Renal cortical epithelial cell (primary cell): ENCODE measurements around the gene PHIP. TPM values are rescaled to one million over a fixed set of nuclear protein-coding genes. Genes with fewer than 3 reads are reported as not detected.
A peak's percentile ranks its signal among the peaks of the same experiment; 100 is the strongest.

Source experiments
- DNase-seq: peaks from one replicate; pipeline ENCODE4 v3.0.0-alpha.2; 2011; ENCODE audit warnings: low read depth
- total RNA-seq: library from RNA; depleted of rRNA; stranded (reverse); fragments of >200 nt; gene quantifications from 2 replicates; pipeline ENCODE4 v1.2.3, GENCODE V29; 2014

PHIP gene
- total RNA-seq, 1 donor from 2014 or later, result 36.9 TPM

GRCh38 chr6:79070206-79070825 lies 7.7 kb downstream of the PHIP start:
- peak; percentile 10 for DNase-seq

GRCh38 chr6:79066828-79067227 lies 11.2 kb downstream of the PHIP start:
- no peak for DNase-seq

- no peak for DNase-seq
Observed at GRCh38 chr6:79066330-79066729, 11.7 kb downstream of the PHIP start.

- DNase-seq, result no peak
Observed at GRCh38 chr6:79065232-79065631, 12.8 kb downstream of the PHIP start.

GRCh38 chr6:79064635-79065034 lies 13.4 kb downstream of the PHIP start:
- DNase-seq, result no peak

GRCh38 chr6:79062708-79063107 lies 15.3 kb downstream of the PHIP start:
- no peak for DNase-seq

- no peak for DNase-seq
Observed at GRCh38 chr6:79057746-79058145, 20.3 kb downstream of the PHIP start.

GRCh38 chr6:79056226-79056625 lies 21.8 kb downstream of the PHIP start:
- DNase-seq, result no peak

GRCh38 chr6:79048611-79049010 lies 29.4 kb downstream of the PHIP start:
- DNase-seq, result peak; percentile 44

- DNase-seq, result no peak
Observed at GRCh38 chr6:79047072-79047471, 31.0 kb downstream of the PHIP start.

- DNase-seq, result no peak
Observed at GRCh38 chr6:79045966-79046365, 32.1 kb downstream of the PHIP start.

- no peak for DNase-seq
Observed at GRCh38 chr6:79042799-79043126, 35.3 kb downstream of the PHIP start.

- no peak for DNase-seq
Observed at GRCh38 chr6:79042088-79042798, 35.8 kb downstream of the PHIP start.

GRCh38 chr6:79040083-79040482 lies 38.0 kb downstream of the PHIP start:
- DNase-seq, result peak; percentile 33

GRCh38 chr6:79038061-79038460 lies 40.0 kb downstream of the PHIP start:
- DNase-seq, result no peak

GRCh38 chr6:79034865-79035264 lies 43.2 kb downstream of the PHIP start:
- peak; percentile 58 for DNase-seq

- DNase-seq, result no peak
Observed at GRCh38 chr6:79033279-79033678, 44.8 kb downstream of the PHIP start.

- DNase-seq, result no peak
Observed at GRCh38 chr6:79031821-79032590, 46.0 kb downstream of the PHIP start.

GRCh38 chr6:79030511-79030910 lies 47.5 kb downstream of the PHIP start:
- DNase-seq, result peak; percentile 5

- no peak for DNase-seq
Observed at GRCh38 chr6:79030023-79030422, 48.0 kb downstream of the PHIP start.

- DNase-seq, result no peak
Observed at GRCh38 chr6:79028641-79029314, 49.3 kb downstream of the PHIP start.

- DNase-seq, result no peak
Observed at GRCh38 chr6:79011940-79012339, 66.1 kb downstream of the PHIP start.
